ENCODE data around the gene CABCOCO1.

CABCOCO1 gene

DNA sequence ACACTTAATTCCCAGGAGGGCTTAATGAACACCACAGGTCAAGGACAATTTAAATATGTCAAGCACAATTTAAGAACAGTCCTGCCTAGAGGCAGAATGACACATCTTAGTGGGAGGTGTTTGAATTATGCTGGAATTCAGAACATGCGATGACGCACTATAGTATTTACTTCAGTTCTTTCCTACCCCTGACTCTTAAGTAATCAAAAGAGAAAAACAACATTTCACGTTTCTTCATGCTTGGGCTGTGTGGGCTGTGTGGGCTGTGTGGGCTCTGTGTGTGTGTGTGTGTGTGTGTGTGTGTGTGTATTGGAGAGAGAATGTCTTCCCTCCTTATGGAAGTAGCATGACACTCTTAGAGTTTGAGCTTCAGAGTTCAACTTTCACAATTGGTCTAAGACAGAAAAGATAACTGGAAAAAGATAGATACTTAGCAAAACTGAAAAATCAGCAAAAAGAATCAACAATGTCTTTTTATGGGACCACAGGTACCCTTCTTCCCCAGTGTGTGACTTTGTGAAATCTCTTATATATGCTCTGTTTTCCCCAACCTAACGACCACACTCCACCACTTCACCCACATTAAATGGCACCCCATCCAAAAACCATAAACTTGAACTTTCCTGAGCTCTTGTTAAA is 33.7 kb upstream of the CABCOCO1 start:
- H3K79me1 ChIP-seq (ENCODE audit: low read depth, low read length): no peaks in the 10 kb centered on the region
- no peak overlapping the region for H2BK15ac ChIP-seq (ENCODE audit: low read length)
- no peak overlapping the region for H3K4ac ChIP-seq (ENCODE audit: low read length)
- H2BK120ac ChIP-seq (ENCODE audit: low read depth, low read length): no peak overlapping the region
- no peaks in the 10 kb centered on the region for H3K4me1 ChIP-seq (ENCODE audit: control insufficient read depth in 2 of 2, insufficient read depth in 1 of 2, low read depth in 1 of 2, low read length in 2 of 2)
- no peak overlapping the region for H2AFZ ChIP-seq (ENCODE audit: low read length)
- H4K8ac ChIP-seq (ENCODE audit: low read depth, low read length): no peak overlapping the region
- H3K27me3 ChIP-seq (ENCODE audit: control insufficient read depth in 3 of 3, insufficient read depth in 3 of 3, low read depth in 1 of 3, low read length in 3 of 3): peaks cover 0 to 20% (median 0%) of the 10 kb centered on the region in 3 experiments
- H2AK5ac ChIP-seq (ENCODE audit: low read depth, low read length): no peak overlapping the region
- no peak overlapping the region for H3K4me3 ChIP-seq (ENCODE audit: low read length in 2 of 2)
- H4K91ac ChIP-seq (ENCODE audit: low read depth, low read length, poor library complexity): no peak overlapping the region
- no peaks in the 10 kb centered on the region for H3K9me3 ChIP-seq (replicated peaks in 1 of 2; ENCODE audit: control insufficient read depth in 2 of 2, insufficient read depth in 1 of 2, low read depth in 1 of 2, low read length in 2 of 2)
- no peak overlapping the region for H3K27ac ChIP-seq (replicated peaks; ENCODE audit: low read length)
- no peak overlapping the region for H3K9ac ChIP-seq (ENCODE audit: low read depth, low read length, poor library complexity)
- no peak overlapping the region for H2BK5ac ChIP-seq (ENCODE audit: low read length)
- no peak overlapping the region for H3K4me2 ChIP-seq (ENCODE audit: insufficient read depth, low read length, poor library complexity, severe bottlenecking)
- H2BK12ac ChIP-seq (ENCODE audit: low read length): no peak overlapping the region
- no peaks in the 10 kb centered on the region for H3K36me3 ChIP-seq (replicated peaks in 1 of 2; ENCODE audit: control insufficient read depth in 2 of 2, insufficient read depth in 2 of 2, low read length in 2 of 2)
- H3K23ac ChIP-seq (ENCODE audit: low read depth, low read length, poor library complexity): no peak overlapping the region
- H3K18ac ChIP-seq (ENCODE audit: low read length): no peak overlapping the region
- no peak for DNase-seq (ENCODE audit: low spot score)
- WGBS, 2 donors (ENCODE audit: extremely low coverage in 2 of 2, insufficient read length in 2 of 2, insufficient replicate concordance in 1 of 2): no CpG with 5 or more reads among the region's 4 CpGs
- no peak overlapping the region for H3K14ac ChIP-seq (ENCODE audit: low read length)

- Histone ChIP-seq H2AK5ac (ENCODE audit: low read depth, low read length) (no peak overlapping the region), H3K4ac (ENCODE audit: low read length) (no peak overlapping the region), H3K79me1 (ENCODE audit: low read depth, low read length) (no peaks in the 10 kb centered on the region), H3K14ac (ENCODE audit: low read length) (no peak overlapping the region), H3K9ac (ENCODE audit: low read depth, low read length, poor library complexity) (no peak overlapping the region), H2BK12ac (ENCODE audit: low read length) (no peak overlapping the region), H3K18ac (ENCODE audit: low read length) (no peak overlapping the region), H3K4me1 (ENCODE audit: control insufficient read depth in 2 of 2, insufficient read depth in 1 of 2, low read depth in 1 of 2, low read length in 2 of 2) (no peaks in the 10 kb centered on the region), H3K4me3 (ENCODE audit: low read length in 2 of 2) (no peak overlapping the region), H2BK15ac (ENCODE audit: low read length) (no peak overlapping the region), H4K91ac (ENCODE audit: low read depth, low read length, poor library complexity) (no peak overlapping the region), H2BK120ac (ENCODE audit: low read depth, low read length) (no peak overlapping the region), H3K9me3 (replicated peaks in 1 of 2; ENCODE audit: control insufficient read depth in 2 of 2, insufficient read depth in 1 of 2, low read depth in 1 of 2, low read length in 2 of 2) (no peaks in the 10 kb centered on the region), H4K8ac (ENCODE audit: low read depth, low read length) (no peak overlapping the region), H2AFZ (ENCODE audit: low read length) (no peak overlapping the region), H3K27ac (replicated peaks; ENCODE audit: low read length) (no peak overlapping the region), H3K36me3 (replicated peaks in 1 of 2; ENCODE audit: control insufficient read depth in 2 of 2, insufficient read depth in 2 of 2, low read length in 2 of 2) (no peaks in the 10 kb centered on the region), H3K23ac (ENCODE audit: low read depth, low read length, poor library complexity) (no peak overlapping the region), H3K4me2 (ENCODE audit: insufficient read depth, low read length, poor library complexity, severe bottlenecking) (no peak overlapping the region), H3K27me3 (ENCODE audit: control insufficient read depth in 3 of 3, insufficient read depth in 3 of 3, low read depth in 1 of 3, low read length in 3 of 3) (peaks cover 0 to 15% (median 0%) of the 10 kb centered on the region in 3 experiments), H2BK5ac (ENCODE audit: low read length) (no peak overlapping the region)
- WGBS, 2 donors (ENCODE audit: extremely low coverage in 2 of 2, insufficient read length in 2 of 2, insufficient replicate concordance in 1 of 2): no CpG with 5 or more reads among the region's 4 CpGs
- no peak for DNase-seq (ENCODE audit: low spot score)
Measured at GRCh38 chr10:61629576-61629975, 33.2 kb upstream of the CABCOCO1 start.

- no peak overlapping the region for H3K4ac ChIP-seq (ENCODE audit: low read length)
- H3K9me3 ChIP-seq (replicated peaks in 1 of 2; ENCODE audit: control insufficient read depth in 2 of 2, insufficient read depth in 1 of 2, low read depth in 1 of 2, low read length in 2 of 2): no peaks in the 10 kb centered on the region
- no peak overlapping the region for H3K27ac ChIP-seq (replicated peaks; ENCODE audit: low read length)
- H4K91ac ChIP-seq (ENCODE audit: low read depth, low read length, poor library complexity): no peak overlapping the region
- no peak overlapping the region for H2BK12ac ChIP-seq (ENCODE audit: low read length)
- no CpG with 5 or more reads among the region's 4 CpGs for WGBS, 2 donors (ENCODE audit: extremely low coverage in 2 of 2, insufficient read length in 2 of 2, insufficient replicate concordance in 1 of 2)
- no peak overlapping the region for H2BK120ac ChIP-seq (ENCODE audit: low read depth, low read length)
- H3K4me1 ChIP-seq (ENCODE audit: control insufficient read depth in 2 of 2, insufficient read depth in 1 of 2, low read depth in 1 of 2, low read length in 2 of 2): no peaks in the 10 kb centered on the region
- no peak overlapping the region for H2BK5ac ChIP-seq (ENCODE audit: low read length)
- no peaks in the 10 kb centered on the region for H3K79me1 ChIP-seq (ENCODE audit: low read depth, low read length)
- no peak for DNase-seq (ENCODE audit: low spot score)
- no peak overlapping the region for H3K4me2 ChIP-seq (ENCODE audit: insufficient read depth, low read length, poor library complexity, severe bottlenecking)
- no peak overlapping the region for H3K9ac ChIP-seq (ENCODE audit: low read depth, low read length, poor library complexity)
- no peak overlapping the region for H2BK15ac ChIP-seq (ENCODE audit: low read length)
- H3K14ac ChIP-seq (ENCODE audit: low read length): no peak overlapping the region
- H2AFZ ChIP-seq (ENCODE audit: low read length): no peak overlapping the region
- no peak overlapping the region for H3K23ac ChIP-seq (ENCODE audit: low read depth, low read length, poor library complexity)
- H4K8ac ChIP-seq (ENCODE audit: low read depth, low read length): no peak overlapping the region
- no peak overlapping the region for H3K18ac ChIP-seq (ENCODE audit: low read length)
- H3K36me3 ChIP-seq (replicated peaks in 1 of 2; ENCODE audit: control insufficient read depth in 2 of 2, insufficient read depth in 2 of 2, low read length in 2 of 2): no peaks in the 10 kb centered on the region
- H3K4me3 ChIP-seq (ENCODE audit: low read length in 2 of 2): no peak overlapping the region
- peaks cover 0 to 3% (median 0%) of the 10 kb centered on the region in 3 experiments for H3K27me3 ChIP-seq (ENCODE audit: control insufficient read depth in 3 of 3, insufficient read depth in 3 of 3, low read depth in 1 of 3, low read length in 3 of 3)
- H2AK5ac ChIP-seq (ENCODE audit: low read depth, low read length): no peak overlapping the region
Measured at GRCh38 chr10:61632057-61632670, 30.6 kb upstream of the CABCOCO1 start.

GRCh38 chr10:61633665-61634064 is 29.1 kb upstream of the CABCOCO1 start:
- Histone ChIP-seq H2BK12ac (ENCODE audit: low read length) (no peak overlapping the region), H3K4me1 (ENCODE audit: control insufficient read depth in 2 of 2, insufficient read depth in 1 of 2, low read depth in 1 of 2, low read length in 2 of 2) (no peaks in the 10 kb centered on the region)

More at GRCh38 chr10:61633665-61634064, 29.1 kb upstream of the CABCOCO1 start:
- H3K27me3 ChIP-seq (ENCODE audit: control insufficient read depth in 3 of 3, insufficient read depth in 3 of 3, low read depth in 1 of 3, low read length in 3 of 3): no peaks in the 10 kb centered on the region
- no peaks in the 10 kb centered on the region for H3K9me3 ChIP-seq (replicated peaks in 1 of 2; ENCODE audit: control insufficient read depth in 2 of 2, insufficient read depth in 1 of 2, low read depth in 1 of 2, low read length in 2 of 2)
- no peaks in the 10 kb centered on the region for H3K79me1 ChIP-seq (ENCODE audit: low read depth, low read length)
- H3K23ac ChIP-seq (ENCODE audit: low read depth, low read length, poor library complexity): no peak overlapping the region
- H3K36me3 ChIP-seq (replicated peaks in 1 of 2; ENCODE audit: control insufficient read depth in 2 of 2, insufficient read depth in 2 of 2, low read length in 2 of 2): no peaks in the 10 kb centered on the region
- H3K4me3 ChIP-seq (ENCODE audit: low read length in 2 of 2): no peak overlapping the region
- H3K4me2 ChIP-seq (ENCODE audit: insufficient read depth, low read length, poor library complexity, severe bottlenecking): no peak overlapping the region
- no peak overlapping the region for H2BK5ac ChIP-seq (ENCODE audit: low read length)
- H3K27ac ChIP-seq (replicated peaks; ENCODE audit: low read length): no peak overlapping the region
- no CpG with 5 or more reads among the region's 3 CpGs for WGBS, 2 donors (ENCODE audit: extremely low coverage in 2 of 2, insufficient read length in 2 of 2, insufficient replicate concordance in 1 of 2)
- H2AFZ ChIP-seq (ENCODE audit: low read length): no peak overlapping the region
- H3K14ac ChIP-seq (ENCODE audit: low read length): no peak overlapping the region
- DNase-seq (ENCODE audit: low spot score): no peak
- no peak overlapping the region for H2BK120ac ChIP-seq (ENCODE audit: low read depth, low read length)
- no peak overlapping the region for H3K18ac ChIP-seq (ENCODE audit: low read length)
- H4K91ac ChIP-seq (ENCODE audit: low read depth, low read length, poor library complexity): no peak overlapping the region
- no peak overlapping the region for H4K8ac ChIP-seq (ENCODE audit: low read depth, low read length)
- no peak overlapping the region for H2BK15ac ChIP-seq (ENCODE audit: low read length)
- H3K4ac ChIP-seq (ENCODE audit: low read length): no peak overlapping the region
- H2AK5ac ChIP-seq (ENCODE audit: low read depth, low read length): no peak overlapping the region
- H3K9ac ChIP-seq (ENCODE audit: low read depth, low read length, poor library complexity): no peak overlapping the region
